Gastroesophageal sphincter (tissue), 3 donors: ENCODE results near the gene MRPS30.

ENCODE experiments used
- CTCF ChIP-seq, 4 experiments: fragments of 200-600 bp in 2 of 4; fragments of 450-650 bp in 2 of 4; sonication (generic) in 1 of 4; IDR thresholded peaks; one replicate each; pipeline ENCODE4 v1.5.1; 2017 to 2019; ENCODE audit warnings: antibody characterized with exemption in 4 of 4, mild to moderate bottlenecking in 2 of 4, moderate library complexity in 2 of 4
- EP300 ChIP-seq: sonication (generic); formaldehyde crosslinking; IDR thresholded peaks from one replicate; pipeline ENCODE4 v1.6.1; 2017; ENCODE audit warnings: antibody characterized with exemption, mild to moderate bottlenecking
- POLR2A ChIP-seq, 2 donors: fragments of 450-650 bp; IDR thresholded peaks; one replicate each; pipeline ENCODE4 v1.6.1; 2017; ENCODE audit warnings: antibody characterized with exemption in 2 of 2, mild to moderate bottlenecking in 2 of 2, moderate library complexity in 1 of 2

- TF ChIP-seq CTCF (IDR thresholded peaks at IDR 0.05) (no peak), EP300 (no peak), POLR2A (IDR thresholded peaks at IDR 0.05) (no peak)
Measured at GRCh38 chr5:44770780-44771717, 37.7 kb upstream of the MRPS30 start.
